ENCODE measurements around the gene IVD.
A peak's percentile ranks its signal among the peaks of the same experiment; 100 is the strongest.

IVD gene

GRCh38 chr15:40437752-40438687 lies 32.4 kb downstream of the IVD start:
- H3K4me3 ChIP-seq (replicated peaks; ENCODE audit: low read depth, low read length) = no peak overlapping the region
- TF ChIP-seq, protein P1, sequence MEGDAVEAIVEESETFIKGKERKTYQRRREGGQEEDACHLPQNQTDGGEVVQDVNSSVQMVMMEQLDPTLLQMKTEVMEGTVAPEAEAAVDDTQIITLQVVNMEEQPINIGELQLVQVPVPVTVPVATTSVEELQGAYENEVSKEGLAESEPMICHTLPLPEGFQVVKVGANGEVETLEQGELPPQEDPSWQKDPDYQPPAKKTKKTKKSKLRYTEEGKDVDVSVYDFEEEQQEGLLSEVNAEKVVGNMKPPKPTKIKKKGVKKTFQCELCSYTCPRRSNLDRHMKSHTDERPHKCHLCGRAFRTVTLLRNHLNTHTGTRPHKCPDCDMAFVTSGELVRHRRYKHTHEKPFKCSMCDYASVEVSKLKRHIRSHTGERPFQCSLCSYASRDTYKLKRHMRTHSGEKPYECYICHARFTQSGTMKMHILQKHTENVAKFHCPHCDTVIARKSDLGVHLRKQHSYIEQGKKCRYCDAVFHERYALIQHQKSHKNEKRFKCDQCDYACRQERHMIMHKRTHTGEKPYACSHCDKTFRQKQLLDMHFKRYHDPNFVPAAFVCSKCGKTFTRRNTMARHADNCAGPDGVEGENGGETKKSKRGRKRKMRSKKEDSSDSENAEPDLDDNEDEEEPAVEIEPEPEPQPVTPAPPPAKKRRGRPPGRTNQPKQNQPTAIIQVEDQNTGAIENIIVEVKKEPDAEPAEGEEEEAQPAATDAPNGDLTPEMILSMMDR (IDR thresholded peaks at IDR 0.05; ENCODE audit: low read depth, low read length, missing control alignments) = no peak
- no peak for DNase-seq (ENCODE audit: extremely low read depth, low read depth)

DNA sequence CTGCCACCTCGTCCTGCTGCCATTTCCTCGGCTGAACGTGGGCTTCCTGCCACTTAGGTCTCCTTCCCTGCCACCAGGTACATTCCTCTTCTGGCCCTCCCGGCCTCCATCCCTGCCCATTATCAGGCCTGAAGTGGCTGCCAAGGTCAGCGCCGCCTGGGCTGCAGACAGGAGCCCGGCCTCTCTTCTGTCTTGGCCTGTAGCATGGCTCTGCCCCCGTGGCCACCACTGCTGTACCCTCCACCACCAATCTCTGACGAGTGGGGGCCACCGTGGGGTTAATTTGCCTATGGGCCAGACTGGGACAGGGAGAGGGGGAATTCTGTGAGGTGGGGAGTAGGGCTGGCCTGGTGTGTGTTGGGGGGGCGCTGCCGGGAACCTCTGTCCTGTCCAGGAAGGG lies 33.1 kb downstream of the IVD start:
- H3K4me3 ChIP-seq (replicated peaks; ENCODE audit: low read depth, low read length) = no peak overlapping the region
- DNase-seq (ENCODE audit: extremely low read depth, low read depth) = no peak
- TF ChIP-seq, protein P1 (IDR thresholded peaks at IDR 0.05; ENCODE audit: low read depth, low read length, missing control alignments) = no peak

- no peak for DNase-seq (ENCODE audit: extremely low read depth, low read depth)
- TF ChIP-seq, protein P1 (IDR thresholded peaks at IDR 0.05; ENCODE audit: low read depth, low read length, missing control alignments) = no peak
These were observed 33.9 kb downstream of the IVD start for GRCh38 chr15:40439461-40439959.

DNA sequence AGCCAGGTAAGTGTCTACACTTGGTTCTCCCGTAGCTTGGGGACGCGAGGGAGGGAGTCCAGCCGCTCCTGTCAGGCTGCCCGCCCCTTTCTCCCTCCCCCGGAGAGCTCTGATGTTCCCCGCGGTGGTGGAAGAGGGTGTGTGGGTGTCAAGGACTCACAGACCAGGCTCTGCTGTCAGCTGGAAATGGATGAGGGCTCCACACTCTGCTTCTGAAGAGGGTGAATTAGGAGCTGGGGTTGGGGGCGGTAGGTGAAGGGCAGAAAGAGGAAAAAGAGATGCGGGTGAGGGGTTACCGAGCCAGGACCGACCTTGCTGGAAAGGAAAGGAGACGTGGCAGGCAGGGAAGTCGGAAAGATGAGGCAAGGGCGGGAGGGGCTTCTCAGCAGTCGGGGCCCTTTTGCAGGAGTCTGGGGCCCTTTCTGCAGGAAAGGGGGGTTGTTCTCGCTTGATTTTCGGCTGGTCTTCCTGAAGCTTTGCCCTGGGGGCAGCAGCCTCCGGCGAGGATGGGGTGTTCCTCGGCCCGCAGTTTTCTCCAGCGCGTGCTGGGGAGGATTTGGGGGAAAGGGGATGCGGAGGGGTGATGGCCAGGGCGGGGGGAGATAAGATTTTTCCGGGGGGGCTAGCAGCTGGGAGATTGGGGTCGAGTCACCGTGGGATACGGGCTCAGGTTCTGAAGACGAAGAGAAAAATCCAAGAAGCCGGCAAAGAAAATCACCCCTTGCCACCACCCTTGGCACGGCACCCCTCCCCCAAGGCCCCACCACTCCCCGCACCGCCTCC lies 34.6 kb downstream of the IVD start:
- no peak for DNase-seq (ENCODE audit: extremely low read depth, low read depth)
- TF ChIP-seq, protein P1 (IDR thresholded peaks at IDR 0.05; ENCODE audit: low read depth, low read length, missing control alignments) = no peak
- peak overlapping the region; percentile 61 for H3K4me3 ChIP-seq (replicated peaks; ENCODE audit: low read depth, low read length)

More at GRCh38 chr15:40439461-40439959, 33.9 kb downstream of the IVD start:
- peak overlapping the region; percentile 61 for H3K4me3 ChIP-seq (replicated peaks; ENCODE audit: low read depth, low read length)

DNA sequence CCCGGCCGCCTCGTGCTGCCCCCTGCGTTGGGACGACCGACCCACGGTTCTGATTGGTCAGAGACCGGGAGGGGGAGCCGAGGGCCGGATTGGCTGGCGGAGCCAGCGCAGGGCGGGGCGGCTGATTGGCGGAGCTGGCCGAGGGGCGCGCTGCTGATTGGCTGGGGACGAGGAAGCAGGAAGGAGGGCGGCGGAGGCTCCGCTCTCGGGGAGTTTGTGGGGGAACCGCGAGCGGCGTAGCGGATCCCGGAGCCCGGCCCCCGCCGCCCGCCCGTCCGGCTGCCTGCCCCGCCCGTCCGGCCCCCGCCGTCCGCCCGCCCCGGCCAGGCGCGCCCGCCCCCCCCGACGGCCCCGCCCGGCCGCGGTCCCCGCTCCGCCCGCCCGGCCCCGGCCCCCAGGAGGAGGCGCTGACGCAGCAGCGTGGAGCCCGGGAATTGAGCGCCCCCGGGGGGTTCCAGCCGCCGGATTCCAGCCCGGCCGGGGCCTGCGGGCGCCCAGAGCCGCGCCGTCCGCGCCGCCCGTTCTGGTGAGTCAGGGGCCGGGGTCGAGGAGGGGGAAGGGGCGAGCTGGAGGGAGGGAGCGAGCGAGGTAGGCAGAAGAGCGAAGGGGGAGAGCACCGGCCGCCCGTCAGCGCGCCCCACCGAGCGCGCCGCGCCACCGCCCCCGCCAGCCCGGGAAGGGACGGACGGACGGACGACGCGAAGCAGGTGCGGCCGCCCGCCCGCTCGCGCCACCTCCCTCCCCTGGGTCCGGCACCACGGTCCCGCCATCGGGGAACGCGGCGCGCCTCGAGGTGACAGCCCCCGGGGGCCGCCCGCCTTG lies 35.4 kb downstream of the IVD start, which contains the start of gene BAHD1:
Gene BAHD1 (plus strand): TSS at position 211 of the 822 bp plus-strand sequence. CDS start 17,512 bp downstream, outside the sequence.
- DNase-seq (ENCODE audit: extremely low read depth, low read depth) = peak; percentile 64
- peak within 1 kb of the TSS; percentile 61 for H3K4me3 ChIP-seq (replicated peaks; ENCODE audit: low read depth, low read length)
- TF ChIP-seq, protein P1 (IDR thresholded peaks at IDR 0.05; ENCODE audit: low read depth, low read length, missing control alignments) = no peak

Measured in HFF-Myc (cell line).